ENCODE results near the gene AMOTL2. TPM values are rescaled to one million over a fixed set of nuclear protein-coding genes. Genes with fewer than 3 reads are reported as not detected.

AMOTL2 gene
- total and polyA plus RNA-seq, 4 donors: 4.2 to 16.7 (median 9.4) TPM

DNA sequence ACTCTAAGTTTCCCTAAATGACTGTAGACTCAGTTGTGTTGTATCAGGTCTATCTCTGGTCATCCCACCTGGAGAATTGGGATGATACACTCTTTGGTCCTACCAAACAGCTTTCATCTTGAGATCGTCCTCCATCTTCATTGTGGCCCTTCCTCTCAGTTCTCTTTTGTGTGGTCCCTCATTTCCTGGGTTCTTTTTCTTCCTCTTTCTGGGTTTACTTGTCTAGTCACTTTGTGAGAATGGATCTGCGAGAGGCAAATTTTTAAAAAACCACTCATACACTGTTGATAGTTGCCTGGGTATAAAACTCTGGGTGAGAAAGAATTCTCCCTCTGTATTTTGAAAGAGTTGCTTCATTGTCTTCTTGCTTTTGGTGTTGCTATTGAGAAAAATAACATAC, 6.0 kb upstream of the AMOTL2 start:
- no peak overlapping the region for H3K9ac ChIP-seq (ENCODE audit: low read depth in 1 of 2, low read length in 2 of 2)
- no peaks in the 10 kb centered on the region for H3K27me3 ChIP-seq (ENCODE audit: control insufficient read depth in 4 of 4, insufficient read depth in 4 of 4, low read length in 3 of 4)
- no peak overlapping the region for H3K27ac ChIP-seq (ENCODE audit: low read depth in 1 of 2, low read length in 2 of 2)
- no peaks in the 10 kb centered on the region for H3K9me3 ChIP-seq (ENCODE audit: control insufficient read depth in 4 of 4, low read length in 3 of 4)
- H3K36me3 ChIP-seq (ENCODE audit: control insufficient read depth in 4 of 4, insufficient read depth in 3 of 4, low read depth in 1 of 4, low read length in 3 of 4): no peaks in the 10 kb centered on the region
- H3K4me1 ChIP-seq (ENCODE audit: control insufficient read depth in 4 of 4, insufficient read depth in 4 of 4, low read length in 3 of 4): peaks cover 0 to 25% (median 24%) of the 10 kb centered on the region in 4 donors
- TF ChIP-seq, protein P1, sequence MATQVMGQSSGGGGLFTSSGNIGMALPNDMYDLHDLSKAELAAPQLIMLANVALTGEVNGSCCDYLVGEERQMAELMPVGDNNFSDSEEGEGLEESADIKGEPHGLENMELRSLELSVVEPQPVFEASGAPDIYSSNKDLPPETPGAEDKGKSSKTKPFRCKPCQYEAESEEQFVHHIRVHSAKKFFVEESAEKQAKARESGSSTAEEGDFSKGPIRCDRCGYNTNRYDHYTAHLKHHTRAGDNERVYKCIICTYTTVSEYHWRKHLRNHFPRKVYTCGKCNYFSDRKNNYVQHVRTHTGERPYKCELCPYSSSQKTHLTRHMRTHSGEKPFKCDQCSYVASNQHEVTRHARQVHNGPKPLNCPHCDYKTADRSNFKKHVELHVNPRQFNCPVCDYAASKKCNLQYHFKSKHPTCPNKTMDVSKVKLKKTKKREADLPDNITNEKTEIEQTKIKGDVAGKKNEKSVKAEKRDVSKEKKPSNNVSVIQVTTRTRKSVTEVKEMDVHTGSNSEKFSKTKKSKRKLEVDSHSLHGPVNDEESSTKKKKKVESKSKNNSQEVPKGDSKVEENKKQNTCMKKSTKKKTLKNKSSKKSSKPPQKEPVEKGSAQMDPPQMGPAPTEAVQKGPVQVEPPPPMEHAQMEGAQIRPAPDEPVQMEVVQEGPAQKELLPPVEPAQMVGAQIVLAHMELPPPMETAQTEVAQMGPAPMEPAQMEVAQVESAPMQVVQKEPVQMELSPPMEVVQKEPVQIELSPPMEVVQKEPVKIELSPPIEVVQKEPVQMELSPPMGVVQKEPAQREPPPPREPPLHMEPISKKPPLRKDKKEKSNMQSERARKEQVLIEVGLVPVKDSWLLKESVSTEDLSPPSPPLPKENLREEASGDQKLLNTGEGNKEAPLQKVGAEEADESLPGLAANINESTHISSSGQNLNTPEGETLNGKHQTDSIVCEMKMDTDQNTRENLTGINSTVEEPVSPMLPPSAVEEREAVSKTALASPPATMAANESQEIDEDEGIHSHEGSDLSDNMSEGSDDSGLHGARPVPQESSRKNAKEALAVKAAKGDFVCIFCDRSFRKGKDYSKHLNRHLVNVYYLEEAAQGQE (IDR thresholded peaks at IDR 0.05): no peak
- TF ChIP-seq HNF4A (conservative IDR thresholded peaks at IDR 0.05) (no peak), RAD21 (IDR thresholded peaks at IDR 0.05) (no peak), RXRA (IDR thresholded peaks at IDR 0.05) (no peak), EGR1 (IDR thresholded peaks at IDR 0.05; ENCODE audit: low read depth in 2 of 2) (no peak), GABPA (IDR thresholded peaks at IDR 0.05 in 1 of 2, conservative IDR thresholded peaks at IDR 0.05 in 1 of 2) (no peak), HNF4G (IDR thresholded peaks at IDR 0.05) (no peak), NR2F2 (IDR thresholded peaks at IDR 0.05) (no peak), YY1 (IDR thresholded peaks at IDR 0.05) (no peak), TAF1 (conservative IDR thresholded peaks at IDR 0.05) (no peak), CTCF (IDR thresholded peaks at IDR 0.05; ENCODE audit: low read depth, low read length, missing input control) (no peak), FOXA1 (IDR thresholded peaks at IDR 0.05) (no peak), SP1 (IDR thresholded peaks at IDR 0.05) (no peak)
- TF ChIP-seq, protein P2, sequence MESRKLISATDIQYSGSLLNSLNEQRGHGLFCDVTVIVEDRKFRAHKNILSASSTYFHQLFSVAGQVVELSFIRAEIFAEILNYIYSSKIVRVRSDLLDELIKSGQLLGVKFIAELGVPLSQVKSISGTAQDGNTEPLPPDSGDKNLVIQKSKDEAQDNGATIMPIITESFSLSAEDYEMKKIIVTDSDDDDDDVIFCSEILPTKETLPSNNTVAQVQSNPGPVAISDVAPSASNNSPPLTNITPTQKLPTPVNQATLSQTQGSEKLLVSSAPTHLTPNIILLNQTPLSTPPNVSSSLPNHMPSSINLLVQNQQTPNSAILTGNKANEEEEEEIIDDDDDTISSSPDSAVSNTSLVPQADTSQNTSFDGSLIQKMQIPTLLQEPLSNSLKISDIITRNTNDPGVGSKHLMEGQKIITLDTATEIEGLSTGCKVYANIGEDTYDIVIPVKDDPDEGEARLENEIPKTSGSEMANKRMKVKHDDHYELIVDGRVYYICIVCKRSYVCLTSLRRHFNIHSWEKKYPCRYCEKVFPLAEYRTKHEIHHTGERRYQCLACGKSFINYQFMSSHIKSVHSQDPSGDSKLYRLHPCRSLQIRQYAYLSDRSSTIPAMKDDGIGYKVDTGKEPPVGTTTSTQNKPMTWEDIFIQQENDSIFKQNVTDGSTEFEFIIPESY (IDR thresholded peaks at IDR 0.05): no peak
- DNase-seq (ENCODE audit: low spot score): no peak
- no peak overlapping the region for H3K4me3 ChIP-seq (ENCODE audit: low read depth in 1 of 3, low read length in 3 of 3)
- WGBS: 87% methylated on average over 2 of the region's 2 CpGs

DNA sequence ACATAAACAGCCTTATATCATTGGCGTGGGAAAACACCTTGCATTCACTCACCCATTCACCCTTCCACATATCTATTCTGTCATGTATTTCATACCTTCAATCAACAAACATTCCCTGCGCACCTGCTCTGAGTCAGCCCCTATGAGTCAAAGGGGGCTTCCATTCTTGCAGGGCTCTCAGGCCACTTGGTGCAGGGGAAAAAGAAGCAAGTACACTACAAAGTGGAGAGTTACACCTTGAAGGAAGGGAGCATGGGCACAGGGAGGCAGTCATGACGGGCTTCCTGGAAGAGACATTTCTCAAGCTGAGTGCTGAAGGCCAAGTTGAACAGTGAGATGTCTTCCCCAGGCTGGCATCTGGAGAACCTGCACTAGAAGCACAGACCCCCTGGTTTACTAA, 4.6 kb upstream of the AMOTL2 start:
- DNase-seq (ENCODE audit: low spot score): no peak
- Histone ChIP-seq H3K9me3 (ENCODE audit: control insufficient read depth in 4 of 4, low read length in 3 of 4) (no peaks in the 10 kb centered on the region), H3K4me3 (ENCODE audit: low read depth in 1 of 3, low read length in 3 of 3) (no peak overlapping the region), H3K4me1 (ENCODE audit: control insufficient read depth in 4 of 4, insufficient read depth in 4 of 4, low read length in 3 of 4) (peaks cover 0 to 33% (median 30%) of the 10 kb centered on the region in 4 donors), H3K36me3 (ENCODE audit: control insufficient read depth in 4 of 4, insufficient read depth in 3 of 4, low read depth in 1 of 4, low read length in 3 of 4) (no peaks in the 10 kb centered on the region), H3K9ac (ENCODE audit: low read depth in 1 of 2, low read length in 2 of 2) (no peak overlapping the region), H3K27me3 (ENCODE audit: control insufficient read depth in 4 of 4, insufficient read depth in 4 of 4, low read length in 3 of 4) (no peaks in the 10 kb centered on the region), H3K27ac (ENCODE audit: low read depth in 1 of 2, low read length in 2 of 2) (no peak overlapping the region)
- TF ChIP-seq RXRA (IDR thresholded peaks at IDR 0.05) (no peak), FOXA2 (IDR thresholded peaks at IDR 0.05) (no peak), YY1 (IDR thresholded peaks at IDR 0.05) (no peak)
- TF ChIP-seq, protein P1 (IDR thresholded peaks at IDR 0.05): no peak
- WGBS: 87% methylated on average over 3 of the region's 3 CpGs
